GM18858 (cell line): ENCODE data around the gene PACSIN2.
A peak's percentile ranks its signal among the peaks of the same experiment; 100 is the strongest.

Experiments
- ATAC-seq: cut with Tn5 transposase; IDR thresholded peaks from one replicate; pipeline ENCODE4 v1.9.1; 2021; ENCODE audit not compliant: unreplicated experiment

Gene PACSIN2

GRCh38 chr22:42866100-42866499 lies 148.8 kb downstream of the PACSIN2 start:
- ATAC-seq = no peak

- no peak for ATAC-seq
Observed at GRCh38 chr22:42865536-42865935, 149.4 kb downstream of the PACSIN2 start.

- ATAC-seq = no peak
Observed at GRCh38 chr22:42863349-42863961, 151.5 kb downstream of the PACSIN2 start.

GRCh38 chr22:42862045-42862734 lies 152.8 kb downstream of the PACSIN2 start:
- no peak for ATAC-seq

- no peak for ATAC-seq
Observed at GRCh38 chr22:42860968-42861367, 154.0 kb downstream of the PACSIN2 start.

- no peak for ATAC-seq
Observed at GRCh38 chr22:42857845-42858481, 157.0 kb downstream of the PACSIN2 start.

- peak; percentile 52 for ATAC-seq
Observed at GRCh38 chr22:42856865-42857704, 157.9 kb downstream of the PACSIN2 start, which contains the start of gene ARFGAP3. TSS of gene ARFGAP3 (minus strand) at chr22:42857273. CDS start at chr22:42857182, 91 bp downstream.

- ATAC-seq = peak; percentile 12
Observed at GRCh38 chr22:42856179-42856864, 158.6 kb downstream of the PACSIN2 start.

- ATAC-seq = no peak
Observed at GRCh38 chr22:42855721-42856120, 159.2 kb downstream of the PACSIN2 start.

GRCh38 chr22:42855211-42855610 lies 159.7 kb downstream of the PACSIN2 start:
- ATAC-seq = no peak

- no peak for ATAC-seq
Observed at GRCh38 chr22:42848941-42849550, 165.9 kb downstream of the PACSIN2 start.

GRCh38 chr22:42847110-42847509 lies 167.8 kb downstream of the PACSIN2 start:
- no peak for ATAC-seq

- ATAC-seq = no peak
Observed at GRCh38 chr22:42844756-42845155, 170.2 kb downstream of the PACSIN2 start.

- ATAC-seq = no peak
Observed at GRCh38 chr22:42842658-42843370, 172.1 kb downstream of the PACSIN2 start.

GRCh38 chr22:42841444-42841843 lies 173.5 kb downstream of the PACSIN2 start:
- no peak for ATAC-seq

- no peak for ATAC-seq
Observed at GRCh38 chr22:42837556-42837955, 177.4 kb downstream of the PACSIN2 start.

- no peak for ATAC-seq
Observed at GRCh38 chr22:42836026-42836425, 178.9 kb downstream of the PACSIN2 start.

- ATAC-seq = no peak
Observed at GRCh38 chr22:42834177-42834949, 180.6 kb downstream of the PACSIN2 start.

GRCh38 chr22:42833104-42833503 lies 181.8 kb downstream of the PACSIN2 start:
- no peak for ATAC-seq
